ENCODE measurements around the gene ZCWPW1.

DNA sequence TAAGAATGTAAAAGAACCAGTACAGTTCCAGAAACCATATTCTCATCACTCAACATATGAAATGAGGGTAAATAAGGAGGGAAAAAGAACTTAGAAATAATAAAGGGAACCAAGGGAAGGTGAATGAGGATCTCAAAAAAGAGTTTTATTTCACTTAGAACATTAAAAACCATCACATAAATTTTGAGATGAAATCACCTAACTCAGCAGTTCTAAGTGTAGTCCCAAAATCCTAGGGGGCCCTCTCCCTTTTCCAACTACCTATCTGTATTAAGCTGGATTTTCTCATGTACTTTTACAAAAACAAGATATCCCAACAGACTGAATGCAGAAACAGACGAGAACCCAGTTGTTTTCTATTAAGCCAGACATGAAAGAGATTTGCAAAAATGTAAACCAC is 3.2 kb downstream of the ZCWPW1 start:
- TF ChIP-seq GATA2 (IDR thresholded peaks at IDR 0.05; ENCODE audit: low read depth, low read length) (no peak), GATA3 (IDR thresholded peaks at IDR 0.05; ENCODE audit: low read depth, low read length) (no peak)

All from SH-SY5Y (cell line).